NOMO-1 treated with DMSO at 0.1 percent for 48 hours (cell line): ENCODE results near the gene ZNF141.
"Not testable (repeated sequence)": the region's sequence is repeated elsewhere in the genome, so short reads cannot be mapped to it uniquely, and the experiment has no call there.

ENCODE experiments used
- DNase-seq: peaks from one replicate; lab custom pipeline; 2025; ENCODE audit not compliant: unreplicated experiment; lab: John Stamatoyannopoulos, UW

Gene ZNF141

DNA sequence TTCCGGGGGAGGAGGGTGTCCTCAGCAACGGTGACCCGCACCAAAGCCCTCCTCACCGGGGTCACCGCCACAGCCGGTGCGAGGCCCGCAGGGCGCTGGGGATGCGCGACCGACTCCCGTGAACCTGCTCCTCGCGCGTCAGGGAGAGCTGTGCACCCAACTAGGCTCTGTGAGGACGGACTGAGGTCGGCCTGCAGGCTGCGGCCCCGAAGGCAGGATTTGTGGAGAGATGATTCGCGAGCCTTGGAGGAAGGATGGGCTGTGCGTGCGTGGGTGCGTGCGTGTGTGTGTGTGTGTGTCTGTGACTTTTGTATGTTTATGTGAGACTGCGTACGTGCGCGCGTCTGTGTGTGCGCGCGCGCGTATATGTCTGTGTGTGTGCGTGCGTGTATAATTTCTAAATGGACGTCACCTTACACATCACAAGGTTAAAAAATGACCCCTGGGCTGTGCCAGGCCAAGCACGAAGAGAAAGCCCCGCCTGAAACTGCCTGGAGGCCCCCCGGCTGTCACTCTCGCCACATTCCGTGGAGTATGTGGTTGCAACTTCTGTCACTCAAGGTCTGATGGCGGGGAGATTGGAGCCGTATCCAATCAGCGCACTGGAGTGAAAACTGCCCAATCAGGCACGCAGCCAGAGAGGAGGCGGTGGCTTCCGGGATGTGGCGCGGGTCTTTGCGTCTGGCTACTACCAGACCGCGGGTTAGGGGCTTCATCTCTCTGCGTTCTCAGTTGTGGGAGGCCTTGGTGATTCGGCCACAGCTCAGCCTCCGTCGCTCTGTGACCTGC lies at the start of gene ZNF141:
Gene ZNF141, plus strand, starts transcription at position 672 of the 789 bp plus-strand sequence. CDS start 170 bp downstream, outside the sequence.
- peak; percentile 79 for DNase-seq

DNA sequence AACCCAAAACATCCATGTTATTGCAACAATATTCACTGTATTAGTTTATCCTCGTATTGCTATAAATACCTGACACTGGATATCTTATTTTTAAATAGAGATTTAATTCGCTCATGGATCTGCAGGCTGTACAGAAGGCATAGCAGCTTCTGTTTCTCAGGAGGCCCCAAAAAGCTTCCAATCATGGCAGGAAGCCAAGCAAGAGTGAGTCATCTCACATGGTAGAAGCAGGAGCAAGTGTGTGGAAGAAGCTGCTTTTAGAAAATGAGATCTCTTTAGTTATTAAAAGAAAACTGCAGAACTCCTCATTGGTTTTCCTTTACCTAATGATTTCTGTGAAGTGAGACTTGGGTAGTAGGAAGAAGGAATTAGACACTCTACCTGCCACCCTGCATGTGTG lies 48.7 kb upstream of the ZNF141 start:
- DNase-seq = no peak

DNA sequence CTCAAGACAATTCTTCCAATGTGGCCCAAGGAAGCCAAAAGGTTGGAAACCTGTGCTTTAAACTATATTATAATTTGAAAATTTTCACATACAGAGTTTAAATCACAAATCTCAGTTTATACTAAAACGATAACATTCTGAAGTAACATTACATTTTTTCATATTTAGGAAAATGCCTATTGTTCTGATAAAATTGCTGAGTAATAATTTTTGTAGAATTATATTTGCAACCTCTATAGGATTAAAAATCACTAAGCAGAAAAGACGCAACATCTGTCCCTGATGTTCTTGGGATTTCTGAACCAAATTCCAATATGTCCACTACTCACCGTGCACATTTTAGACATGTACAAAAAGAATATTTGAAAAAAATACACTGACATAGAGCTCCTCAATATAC lies 42.9 kb upstream of the ZNF141 start:
- no peak for DNase-seq

DNA sequence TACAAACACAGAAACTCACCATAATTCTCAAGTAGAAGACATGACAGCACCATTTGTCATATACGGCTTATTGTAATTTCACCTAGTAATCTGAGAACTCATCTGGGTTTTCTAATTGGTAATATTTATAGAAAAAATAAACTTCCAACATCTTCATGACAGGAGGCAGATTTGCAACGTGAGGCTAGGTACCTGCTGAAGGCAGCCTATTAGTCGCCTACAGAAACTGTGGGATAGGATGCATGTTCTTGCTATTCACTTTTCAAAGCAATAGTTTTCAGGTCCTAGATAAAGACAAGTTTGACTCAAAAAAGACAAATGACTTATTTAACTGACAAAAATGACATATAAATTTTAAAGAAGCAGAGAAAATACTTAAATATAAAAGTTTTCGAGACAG lies 35.2 kb upstream of the ZNF141 start:
- no peak for DNase-seq

DNA sequence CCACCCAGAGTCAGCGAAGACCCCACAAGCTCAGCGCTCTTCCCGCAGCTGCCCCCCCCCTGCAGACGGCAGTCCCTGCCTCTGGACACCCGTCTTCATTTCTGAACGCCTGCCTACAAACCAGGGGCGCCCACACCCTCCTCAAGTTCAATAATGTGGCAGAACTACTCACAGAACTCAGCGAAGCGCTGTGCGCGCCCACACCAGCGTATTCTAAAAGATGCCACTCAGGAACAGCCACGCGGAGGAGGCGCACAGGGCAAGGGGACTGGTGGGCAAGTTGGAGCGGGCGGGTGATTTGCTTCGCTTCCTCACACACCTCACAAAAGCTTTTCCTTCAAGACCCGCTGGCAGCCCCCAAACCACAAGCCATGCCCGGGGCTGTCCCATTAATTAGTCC lies 33.1 kb upstream of the ZNF141 start:
- DNase-seq = not testable (repeated sequence)

GRCh38 chr4:304969-305680 lies 32.5 kb upstream of the ZNF141 start, which contains the start of gene ZNF732:
Gene ZNF732 (minus strand): TSS chr4:305474. CDS start chr4:305310, 164 bp downstream.
- DNase-seq = no peak

DNA sequence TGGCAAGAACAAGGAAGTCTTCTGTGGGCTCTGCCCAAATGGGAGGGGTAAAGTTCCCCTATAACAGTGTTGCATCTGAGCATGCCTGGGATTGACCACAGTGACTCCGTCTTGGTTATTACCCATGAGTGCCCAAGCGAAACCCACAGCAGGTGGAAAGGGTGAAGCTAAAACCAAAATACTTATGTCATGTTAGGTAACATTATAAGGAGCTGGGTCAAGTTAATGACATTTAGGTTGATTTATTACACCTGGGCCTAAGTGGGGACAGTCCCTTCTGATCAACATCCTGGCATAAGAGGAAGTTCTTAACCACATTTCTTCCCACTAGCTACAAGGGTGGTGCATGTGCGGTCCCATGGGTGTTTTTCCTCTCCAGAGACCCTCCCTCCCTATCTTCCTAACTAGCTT lies 31.1 kb upstream of the ZNF141 start:
- peak; percentile 62 for DNase-seq

DNA sequence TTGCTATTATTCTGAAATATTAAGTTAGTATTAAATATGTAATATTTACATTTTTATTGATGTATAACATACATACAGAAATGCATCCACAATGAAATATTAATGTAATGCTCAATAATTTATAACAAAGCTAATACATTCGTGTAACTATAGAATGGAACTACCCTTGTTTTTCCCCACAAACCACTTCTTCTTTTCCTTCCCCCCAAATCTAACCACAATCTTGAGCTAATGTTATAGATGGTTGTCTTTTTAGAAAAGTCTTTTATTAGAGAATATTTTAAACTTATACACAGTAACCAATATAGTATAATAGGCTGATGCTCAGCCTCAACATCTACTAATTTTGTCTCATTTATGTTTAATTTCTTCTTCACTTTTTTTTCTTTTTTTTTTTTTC lies 27.8 kb upstream of the ZNF141 start:
- DNase-seq = no peak

DNA sequence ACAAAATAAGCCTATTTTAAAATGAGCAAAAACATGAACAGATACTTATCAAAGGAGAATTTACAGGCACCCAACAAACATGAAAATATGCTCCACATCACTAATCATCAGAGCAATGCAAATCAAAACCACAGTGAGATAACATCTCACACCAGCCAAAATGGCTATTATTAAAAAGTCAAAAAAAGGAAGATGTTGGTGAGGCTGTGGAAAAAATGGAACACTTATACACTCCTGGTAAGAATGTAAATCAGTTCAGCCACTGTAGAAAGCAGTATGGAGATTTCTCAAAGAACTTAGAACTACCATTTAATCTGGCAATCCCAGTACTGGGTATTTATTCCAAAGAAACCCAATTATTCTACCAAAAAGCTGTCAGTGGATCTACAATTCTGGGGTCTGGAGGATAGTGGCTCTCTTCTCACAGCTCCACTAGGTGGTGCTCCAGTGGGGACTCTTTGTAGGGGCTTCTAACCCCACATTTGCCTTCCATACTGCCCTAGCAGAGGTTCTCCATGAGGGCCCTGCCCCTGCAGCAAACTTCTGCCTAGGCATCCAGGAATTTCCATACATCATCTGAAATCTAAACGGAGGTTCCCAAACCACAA lies 23.2 kb upstream of the ZNF141 start:
- no peak for DNase-seq

DNA sequence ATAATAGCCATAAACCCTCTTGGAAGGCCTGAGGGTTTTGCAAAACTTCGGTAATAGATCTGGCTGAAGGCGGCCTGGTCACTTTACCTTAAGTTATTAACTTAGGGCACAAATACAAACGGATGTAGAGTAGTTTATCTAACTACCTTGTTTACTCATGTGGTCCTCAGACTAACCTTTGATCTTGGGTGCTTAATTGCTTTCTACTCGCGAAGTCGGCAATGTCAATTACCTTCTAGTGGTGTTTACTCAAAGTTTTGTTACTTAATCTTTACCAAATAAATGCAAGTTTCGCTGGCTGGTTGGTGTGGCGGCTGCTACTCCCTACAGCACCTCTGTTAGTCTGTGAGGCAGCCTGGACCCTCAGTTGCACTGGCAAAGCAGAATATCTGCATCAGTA lies 8.9 kb upstream of the ZNF141 start:
- no peak for DNase-seq

- no peak for DNase-seq
Observed at GRCh38 chr4:335515-335914, 2.1 kb upstream of the ZNF141 start.

- DNase-seq = no peak
Observed at GRCh38 chr4:336099-336892, 1.3 kb upstream of the ZNF141 start.

DNA sequence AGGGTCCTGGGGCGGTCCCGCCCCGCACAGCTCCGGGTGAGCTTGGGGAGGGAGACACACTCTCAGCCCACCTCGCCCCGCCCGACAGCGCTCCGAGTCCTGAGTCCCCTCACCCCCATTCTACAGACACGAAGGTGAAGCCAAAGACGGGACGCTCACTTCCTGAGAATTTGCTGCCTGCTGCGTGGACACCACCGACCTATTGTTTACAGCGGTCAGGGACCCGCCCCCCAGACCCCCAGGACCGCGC lies 796 bp upstream of the ZNF141 start:
- DNase-seq = no peak

GRCh38 chr4:337932-338758 lies 531 bp downstream of the ZNF141 start:
- DNase-seq = no peak

DNA sequence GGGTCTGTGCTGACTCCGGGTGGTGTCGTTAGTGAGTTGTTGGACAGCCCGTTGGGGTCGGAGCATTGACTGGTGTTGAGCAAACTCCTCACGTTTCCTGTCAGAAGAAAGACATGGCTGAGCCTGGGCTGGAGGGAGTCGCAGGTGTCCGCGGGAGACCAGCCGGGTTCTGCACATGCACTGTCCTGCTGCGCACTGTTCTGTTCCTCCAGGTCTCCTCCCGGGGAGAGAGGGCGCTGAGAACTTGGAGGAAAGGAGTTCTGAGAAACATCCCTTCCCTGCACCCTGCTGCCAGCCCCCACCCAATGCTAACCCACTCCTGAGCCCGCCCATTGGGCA lies 1.1 kb downstream of the ZNF141 start:
- DNase-seq = no peak

DNA sequence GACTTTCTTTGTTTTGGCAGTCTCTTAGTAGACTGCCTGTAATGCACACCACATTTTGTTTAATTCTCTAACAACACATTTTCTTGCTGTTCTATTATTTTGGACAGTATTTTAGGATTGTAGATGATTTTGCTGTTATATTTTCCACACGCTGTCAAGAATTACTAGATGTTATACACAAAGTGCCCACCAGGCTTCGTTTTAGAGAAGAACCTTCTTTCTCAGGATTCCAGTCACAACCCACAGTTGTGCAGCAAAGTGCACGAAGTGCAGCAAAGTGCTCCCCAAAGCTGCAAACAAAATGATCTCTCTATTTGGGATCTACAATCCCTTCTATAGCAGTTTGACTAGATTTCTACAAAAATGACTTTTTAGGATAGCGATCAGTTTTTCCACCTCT lies 2.4 kb downstream of the ZNF141 start:
- no peak for DNase-seq

GRCh38 chr4:373062-373839 lies 35.6 kb downstream of the ZNF141 start:
- DNase-seq = no peak

- DNase-seq = no peak
Observed at GRCh38 chr4:374298-375160, 36.9 kb downstream of the ZNF141 start.
